WTC11 (cell line): ENCODE results near the gene DMWD. TPM values are rescaled to one million over a fixed set of nuclear protein-coding genes. Genes with fewer than 3 reads are reported as not detected.

Experiments used
- ATAC-seq: fragments of 200-7000 bp; cut with Tn5 transposase; 2 replicates; pipeline ENCODE4 v1.10.0; 2021; ENCODE audit warnings: mild to moderate bottlenecking, moderate library complexity
- CTCF ChIA-PET: fragments of 300-600 bp; sonication (Branson Sonifier 250); formaldehyde crosslinking; loops from one replicate; lab custom pipeline; 2021; ENCODE audit warnings: antibody characterized with exemption; lab: Charles Lee
- POLR2A ChIA-PET: fragments of 350-600 bp; sonication (Branson Sonifier 250); formaldehyde crosslinking; loops from one replicate; lab custom pipeline; 2021; ENCODE audit warnings: antibody characterized with exemption; lab: Charles Lee
- DNase-seq: peaks from one replicate; pipeline ENCODE4 v3.0.0; 2021; ENCODE audit warnings: low spot score
- H3K27ac Mint-ChIP-seq: 2 replicates; pipeline ENCODE4 v1.8.0; 2021; ENCODE audit warnings: mixed read lengths
- H3K27me3 Mint-ChIP-seq: 2 replicates; pipeline ENCODE4 v1.8.0; 2021; ENCODE audit warnings: low read depth, mild to moderate bottlenecking, moderate library complexity, mixed read lengths
- H3K36me3 Mint-ChIP-seq: 2 replicates; pipeline ENCODE4 v1.8.0; 2021; ENCODE audit warnings: mixed read lengths
- H3K4me1 Mint-ChIP-seq: 2 replicates; pipeline ENCODE4 v1.8.0; 2022; ENCODE audit warnings: mixed read lengths
- H3K4me3 Mint-ChIP-seq: 2 replicates; pipeline ENCODE4 v1.8.0; 2021; ENCODE audit warnings: mild to moderate bottlenecking, moderate library complexity, mixed read lengths
- H3K9me3 Mint-ChIP-seq: 2 replicates; pipeline ENCODE4 v1.8.0; 2021; ENCODE audit warnings: mixed read lengths
- AR ChIP-seq: fragments of 250-450 bp; sonication (Bioruptor Pico); IDR thresholded peaks from 2 replicates; pipeline ENCODE4 v1.9.0; 2021; ENCODE audit warnings: mild to moderate bottlenecking
- ATF1 ChIP-seq: sonication (generic); formaldehyde crosslinking; IDR thresholded peaks from 2 replicates; pipeline ENCODE4 v1.8.1; 2023; ENCODE audit warnings: mild to moderate bottlenecking, moderate library complexity, missing genetic modification reagents
- EMX1 ChIP-seq: fragments of 250-450 bp; sonication (Bioruptor Pico); IDR thresholded peaks from 2 replicates; pipeline ENCODE4 v1.8.0; 2021; ENCODE audit warnings: mild to moderate bottlenecking
- FOXP1 ChIP-seq: sonication (generic); formaldehyde crosslinking; IDR thresholded peaks from 2 replicates; pipeline ENCODE4 v1.8.0; 2022; ENCODE audit warnings: missing genetic modification reagents, mild to moderate bottlenecking, moderate library complexity, borderline replicate concordance
- GRHL2 ChIP-seq: fragments of 250-450 bp; sonication (Bioruptor Pico); IDR thresholded peaks from 2 replicates; pipeline ENCODE4 v1.8.0; 2022; ENCODE audit warnings: mild to moderate bottlenecking, moderate library complexity; ENCODE audit not compliant: insufficient replicate concordance, severe bottlenecking
- HMGXB4 ChIP-seq: sonication (generic); formaldehyde crosslinking; IDR thresholded peaks from 2 replicates; pipeline ENCODE4 v1.8.1; 2023; ENCODE audit warnings: mild to moderate bottlenecking, moderate library complexity, missing genetic modification reagents
- JUN ChIP-seq: sonication (generic); formaldehyde crosslinking; IDR thresholded peaks from 2 replicates; pipeline ENCODE4 v1.8.0; 2023; ENCODE audit warnings: mild to moderate bottlenecking, missing genetic modification reagents
- KAT7 ChIP-seq: sonication (generic); formaldehyde crosslinking; IDR thresholded peaks from 2 replicates; pipeline ENCODE4 v1.8.1; 2023; ENCODE audit warnings: missing genetic modification reagents, mild to moderate bottlenecking, borderline replicate concordance
- NFE2L1 ChIP-seq: sonication (generic); formaldehyde crosslinking; IDR thresholded peaks from 2 replicates; pipeline ENCODE4 v1.8.1; 2023; ENCODE audit warnings: missing genetic modification reagents
- NR3C1 ChIP-seq: sonication (generic); formaldehyde crosslinking; conservative IDR thresholded peaks from 2 replicates; pipeline ENCODE4 v1.8.1; 2023; ENCODE audit warnings: low read depth, mild to moderate bottlenecking, missing genetic modification reagents
- OVOL2 ChIP-seq: fragments of 250-450 bp; sonication (Bioruptor Pico); IDR thresholded peaks from 2 replicates; pipeline ENCODE4 v1.9.0; 2021; ENCODE audit warnings: mild to moderate bottlenecking, borderline replicate concordance
- PRRX2 ChIP-seq: fragments of 250-450 bp; sonication (Bioruptor Pico); IDR thresholded peaks from 2 replicates; pipeline ENCODE4 v1.8.0; 2021; ENCODE audit warnings: mild to moderate bottlenecking
- SMAD3 ChIP-seq: sonication (generic); formaldehyde crosslinking; IDR thresholded peaks from 2 replicates; pipeline ENCODE4 v1.8.0; 2022; ENCODE audit warnings: missing genetic modification reagents, mild to moderate bottlenecking, borderline replicate concordance
- SMAD4 ChIP-seq: sonication (generic); formaldehyde crosslinking; IDR thresholded peaks from 2 replicates; pipeline ENCODE4 v1.8.0; 2022; ENCODE audit warnings: mild to moderate bottlenecking, missing genetic modification reagents
- SP1 ChIP-seq: sonication (generic); formaldehyde crosslinking; conservative IDR thresholded peaks from 2 replicates; pipeline ENCODE4 v1.8.1; 2022; ENCODE audit warnings: missing genetic modification reagents
- STAT6 ChIP-seq: sonication (generic); formaldehyde crosslinking; conservative IDR thresholded peaks from 2 replicates; pipeline ENCODE4 v1.8.1; 2023; ENCODE audit warnings: mild to moderate bottlenecking, low read depth, missing genetic modification reagents, moderate library complexity
- TEAD4 ChIP-seq: sonication (generic); formaldehyde crosslinking; IDR thresholded peaks from 2 replicates; pipeline ENCODE4 v1.8.0; 2022; ENCODE audit warnings: mild to moderate bottlenecking, missing genetic modification reagents
- ZBTB21 ChIP-seq: sonication (generic); formaldehyde crosslinking; IDR thresholded peaks from 2 replicates; pipeline ENCODE4 v1.8.1; 2023; ENCODE audit warnings: mild to moderate bottlenecking, missing genetic modification reagents, borderline replicate concordance
- ZNF138 ChIP-seq: sonication (generic); formaldehyde crosslinking; conservative IDR thresholded peaks from 2 replicates; pipeline ENCODE4 v1.8.1; 2022; ENCODE audit warnings: mild to moderate bottlenecking, moderate library complexity, missing genetic modification reagents
- ZNF232 ChIP-seq: sonication (generic); formaldehyde crosslinking; IDR thresholded peaks from 2 replicates; pipeline ENCODE4 v1.8.0; 2022; ENCODE audit warnings: mild to moderate bottlenecking, missing genetic modification reagents
- ZNF263 ChIP-seq: sonication (generic); formaldehyde crosslinking; IDR thresholded peaks from 2 replicates; pipeline ENCODE4 v1.8.1; 2022; ENCODE audit warnings: low read depth, mild to moderate bottlenecking, moderate library complexity, missing genetic modification reagents
- ZNF532 ChIP-seq: fragments of 250-450 bp; sonication (Bioruptor Pico); IDR thresholded peaks from 2 replicates; pipeline ENCODE4 v1.9.0; 2021; ENCODE audit warnings: mild to moderate bottlenecking, borderline replicate concordance
- total RNA-seq: library from RNA; stranded (reverse); gene quantifications from 3 replicates; pipeline ENCODE4 v1.2.3, GENCODE V29; 2021

DMWD gene
- total RNA-seq, 1 experiment from 2014 or later = 60.7 TPM

GRCh38 chr19:45817725-45818301 is 25.2 kb upstream of the DMWD start:
- TF ChIP-seq JUN (CRISPR knock-in tag) = no peak
- 0 out of 2 replicates have a peak, but pooled peaks have one; percentile 8 for TF ChIP-seq EMX1 (CRISPR knock-in tag)
- TF ChIP-seq ZNF263 = peak; percentile 70; the same call in 1 of the 2 replicates
- peak; percentile 28; the same call in 1 of the 2 replicates for TF ChIP-seq FOXP1 (CRISPR knock-in tag)
- TF ChIP-seq OVOL2 (CRISPR knock-in tag) = no peak
- no peak for TF ChIP-seq GRHL2 (CRISPR knock-in tag)
- TF ChIP-seq ATF1 = no peak
- no peak for TF ChIP-seq TEAD4
- TF ChIP-seq PRRX2 = no peak
- no peak for TF ChIP-seq NFE2L1 (CRISPR knock-in tag)
- no peak for TF ChIP-seq STAT6
- no peak for TF ChIP-seq ZBTB21 (CRISPR knock-in tag)
- no peak for TF ChIP-seq KAT7 (CRISPR knock-in tag)
- peak; percentile 54 for DNase-seq
- H3K4me3 Mint-ChIP-seq = no peak overlapping the region
- H3K4me1 Mint-ChIP-seq = peaks cover 37% of the 10 kb centered on the region
- ATAC-seq = no peak
- H3K27me3 Mint-ChIP-seq = no peaks in the 10 kb centered on the region; the same call in 1 of the 2 replicates
- H3K27ac Mint-ChIP-seq = peak overlapping the region; percentile 83; the same call in 1 of the 2 replicates
- H3K9me3 Mint-ChIP-seq = no peaks in the 10 kb centered on the region
- ChIA-PET POLR2A (interaction anchor here (4.0 kb wide), 1 partner anchor 48 kb away, joined by 47 read pairs; the partner anchor contains the start of gene SIX5), CTCF (interaction anchor here (0.6 to 7.2 kb wide), 28 partner anchors 9 to 413 kb away, joined by 3 to 135 read pairs (median 12); partner anchors contain the start of genes DMPK, DMWD, FOXA3 and IRF2BP1)
- peaks cover 15% of the 10 kb centered on the region for H3K36me3 Mint-ChIP-seq

- peaks cover 37% of the 10 kb centered on the region for H3K4me1 Mint-ChIP-seq
- H3K36me3 Mint-ChIP-seq = peaks cover 14% of the 10 kb centered on the region
- no peaks in the 10 kb centered on the region; the same call in none of the 2 replicates for H3K27me3 Mint-ChIP-seq
- H3K4me3 Mint-ChIP-seq = peak overlapping the region; percentile 89
- ChIA-PET CTCF (interaction anchor here (0.5 to 7.2 kb wide), 82 partner anchors 9 to 1534 kb away, joined by 3 to 135 read pairs (median 5); partner anchors contain the start of genes CALM3, DMPK, DMWD and FBXO46), POLR2A (interaction anchor here (0.6 to 4.0 kb wide), 5 partner anchors 24 to 172 kb away, joined by 3 to 47 read pairs (median 6); partner anchors contain the start of genes DMWD, FOXA3, SIX5 and SYMPK)
- DNase-seq (peak; percentile 100), ATAC-seq (peak; percentile 72)
- peak overlapping the region; percentile 83; the same call in 1 of the 2 replicates for H3K27ac Mint-ChIP-seq
- no peaks in the 10 kb centered on the region for H3K9me3 Mint-ChIP-seq
- peak; percentile 24; the same call in 1 of the 2 replicates for TF ChIP-seq SP1
- TF ChIP-seq AR (CRISPR knock-in tag) = no peak
- TF ChIP-seq SMAD3 (CRISPR knock-in tag) = 0 out of 2 replicates have a peak, but pooled peaks have one; percentile 67
- TF ChIP-seq ZNF138 = no peak
- TF ChIP-seq ZNF232 (CRISPR knock-in tag) = peak; percentile 56; the same call in 1 of the 2 replicates
- no peak for TF ChIP-seq NR3C1 (CRISPR knock-in tag)
- no peak for TF ChIP-seq ZNF532 (CRISPR knock-in tag)
- TF ChIP-seq SMAD4 (CRISPR knock-in tag) = no peak
- peak; percentile 32; the same call in 1 of the 2 replicates for TF ChIP-seq HMGXB4 (CRISPR knock-in tag)
These were observed 24.5 kb upstream of the DMWD start for GRCh38 chr19:45817010-45817724.
